ENCODE results near the gene SORCS3.

Gene SORCS3

DNA sequence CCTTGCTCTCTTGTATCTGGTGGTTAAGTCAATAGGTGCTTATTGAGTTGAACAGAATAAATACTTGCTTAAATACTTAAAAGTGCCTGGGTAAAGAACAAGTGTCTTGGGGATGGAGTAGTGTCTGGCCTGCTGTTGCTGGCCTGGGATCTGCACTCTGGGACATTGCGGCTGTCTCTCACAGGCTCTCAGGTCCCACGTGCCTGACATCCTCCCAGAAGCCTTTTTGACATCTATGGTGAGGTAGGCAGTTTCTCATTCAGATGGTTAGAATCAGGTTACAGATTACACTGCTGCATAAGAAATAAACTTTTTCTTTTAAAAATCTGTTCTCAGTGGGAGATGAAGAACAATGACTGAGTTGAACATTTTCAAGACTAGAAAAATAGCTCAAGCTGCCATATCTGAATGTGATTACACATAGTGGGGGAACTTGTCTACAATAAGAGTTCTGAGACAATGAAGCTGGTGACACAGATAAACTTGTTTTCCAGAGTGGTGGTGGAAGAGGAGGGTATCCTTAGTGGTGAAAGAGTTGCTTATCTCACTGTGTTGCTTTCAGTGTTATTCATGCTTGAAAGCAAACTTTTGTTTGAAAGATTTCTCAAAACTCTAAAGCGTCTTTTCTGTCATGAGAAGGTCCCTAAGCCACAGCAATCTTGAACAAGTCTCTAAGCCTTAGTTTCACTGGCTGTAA, 9.7 kb downstream of the SORCS3 start:
- no peaks in the 10 kb centered on the region for H3K79me2 ChIP-seq (ENCODE audit: insufficient read depth, low read length)
- H3K4me3 ChIP-seq (ENCODE audit: insufficient read depth, low read length, poor library complexity, severe bottlenecking), result no peak overlapping the region
- H3K27me3 ChIP-seq (ENCODE audit: low read length), result no peaks in the 10 kb centered on the region

DNA sequence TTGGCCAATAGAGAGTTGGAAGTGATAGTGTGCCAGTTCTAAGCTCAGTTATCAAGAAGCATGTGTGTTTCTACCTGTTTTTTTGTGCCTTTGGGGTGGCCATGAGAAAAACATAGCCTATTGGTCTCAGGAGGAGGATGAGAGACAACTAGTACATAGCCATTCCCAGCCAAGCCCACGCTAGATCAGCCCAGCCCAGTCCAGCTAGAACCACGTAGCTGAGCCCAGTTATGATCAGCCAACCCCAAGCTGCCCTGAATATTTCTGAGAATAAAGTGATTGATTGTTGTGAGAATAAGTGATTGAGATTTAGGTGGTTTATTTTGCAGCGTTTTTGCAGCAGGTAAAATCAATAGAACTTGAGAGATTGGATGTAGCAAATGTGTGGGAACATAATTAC, 15.9 kb downstream of the SORCS3 start:
- no peak overlapping the region for H3K4me3 ChIP-seq (ENCODE audit: insufficient read depth, low read length, poor library complexity, severe bottlenecking)
- no peaks in the 10 kb centered on the region for H3K9me2 ChIP-seq (replicated peaks; ENCODE audit: insufficient read depth, low read length)
- H3F3A ChIP-seq (ENCODE audit: insufficient read depth), result no peaks in the 10 kb centered on the region
- no peaks in the 10 kb centered on the region for H3K27me3 ChIP-seq (ENCODE audit: low read length)
- TF ChIP-seq, protein P1, sequence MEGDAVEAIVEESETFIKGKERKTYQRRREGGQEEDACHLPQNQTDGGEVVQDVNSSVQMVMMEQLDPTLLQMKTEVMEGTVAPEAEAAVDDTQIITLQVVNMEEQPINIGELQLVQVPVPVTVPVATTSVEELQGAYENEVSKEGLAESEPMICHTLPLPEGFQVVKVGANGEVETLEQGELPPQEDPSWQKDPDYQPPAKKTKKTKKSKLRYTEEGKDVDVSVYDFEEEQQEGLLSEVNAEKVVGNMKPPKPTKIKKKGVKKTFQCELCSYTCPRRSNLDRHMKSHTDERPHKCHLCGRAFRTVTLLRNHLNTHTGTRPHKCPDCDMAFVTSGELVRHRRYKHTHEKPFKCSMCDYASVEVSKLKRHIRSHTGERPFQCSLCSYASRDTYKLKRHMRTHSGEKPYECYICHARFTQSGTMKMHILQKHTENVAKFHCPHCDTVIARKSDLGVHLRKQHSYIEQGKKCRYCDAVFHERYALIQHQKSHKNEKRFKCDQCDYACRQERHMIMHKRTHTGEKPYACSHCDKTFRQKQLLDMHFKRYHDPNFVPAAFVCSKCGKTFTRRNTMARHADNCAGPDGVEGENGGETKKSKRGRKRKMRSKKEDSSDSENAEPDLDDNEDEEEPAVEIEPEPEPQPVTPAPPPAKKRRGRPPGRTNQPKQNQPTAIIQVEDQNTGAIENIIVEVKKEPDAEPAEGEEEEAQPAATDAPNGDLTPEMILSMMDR (IDR thresholded peaks at IDR 0.05; ENCODE audit: insufficient read depth, low read length, poor library complexity, severe bottlenecking), result no peak
- no peak for TF ChIP-seq EZH2phosphoT487 (conservative IDR thresholded peaks at IDR 0.05; ENCODE audit: low read length)
- H3K79me2 ChIP-seq (ENCODE audit: insufficient read depth, low read length), result no peaks in the 10 kb centered on the region
- H2AFZ ChIP-seq (ENCODE audit: low read depth, low read length, severe bottlenecking), result no peak overlapping the region
- H3K9ac ChIP-seq (ENCODE audit: low read length), result no peak overlapping the region
- no peaks in the 10 kb centered on the region for H3K9me3 ChIP-seq (ENCODE audit: insufficient read depth, low read length)
- H4K20me1 ChIP-seq (ENCODE audit: low read depth, low read length), result no peaks in the 10 kb centered on the region
- no peak overlapping the region for H3K4me2 ChIP-seq (ENCODE audit: low read depth, low read length, poor library complexity, severe bottlenecking)
- no peak overlapping the region for H3K27ac ChIP-seq (ENCODE audit: low read depth, low read length)
- H3K36me3 ChIP-seq (ENCODE audit: low read length), result no peaks in the 10 kb centered on the region

More for the DNA sequence above, 9.7 kb downstream of the SORCS3 start:
- Histone ChIP-seq H3K9me2 (replicated peaks; ENCODE audit: insufficient read depth, low read length) (no peaks in the 10 kb centered on the region), H3K4me2 (ENCODE audit: low read depth, low read length, poor library complexity, severe bottlenecking) (no peak overlapping the region), H3F3A (ENCODE audit: insufficient read depth) (no peaks in the 10 kb centered on the region), H3K27ac (ENCODE audit: low read depth, low read length) (no peak overlapping the region), H3K9me3 (ENCODE audit: insufficient read depth, low read length) (no peaks in the 10 kb centered on the region), H2AFZ (ENCODE audit: low read depth, low read length, severe bottlenecking) (no peak overlapping the region), H3K36me3 (ENCODE audit: low read length) (no peaks in the 10 kb centered on the region), H3K9ac (ENCODE audit: low read length) (no peak overlapping the region), H4K20me1 (ENCODE audit: low read depth, low read length) (no peaks in the 10 kb centered on the region)
- TF ChIP-seq EZH2phosphoT487 (conservative IDR thresholded peaks at IDR 0.05; ENCODE audit: low read length), result no peak
- TF ChIP-seq, protein P1 (IDR thresholded peaks at IDR 0.05; ENCODE audit: insufficient read depth, low read length, poor library complexity, severe bottlenecking), result no peak

DNA sequence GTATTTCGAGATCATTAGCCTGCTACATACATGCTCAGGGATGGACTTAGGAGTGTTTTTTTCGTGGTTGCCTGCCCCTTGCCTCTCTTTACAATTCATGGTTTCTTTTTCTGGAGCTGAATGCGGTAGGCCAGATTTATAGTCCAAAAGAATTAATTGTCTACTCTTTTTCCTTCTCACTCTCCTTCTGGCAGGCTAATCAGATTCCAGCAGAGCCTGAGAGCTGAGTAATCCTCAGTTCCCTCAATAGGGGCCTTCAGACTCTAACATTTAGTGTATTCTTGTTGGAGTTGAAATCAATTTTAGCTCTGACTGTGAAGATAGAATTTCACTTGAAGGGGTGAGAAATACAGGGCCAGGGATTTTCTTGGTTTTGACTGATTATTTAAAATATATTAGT, 16.4 kb downstream of the SORCS3 start:
- Histone ChIP-seq H3F3A (ENCODE audit: insufficient read depth) (no peaks in the 10 kb centered on the region), H2AFZ (ENCODE audit: low read depth, low read length, severe bottlenecking) (no peak overlapping the region), H3K27me3 (ENCODE audit: low read length) (no peaks in the 10 kb centered on the region), H3K27ac (ENCODE audit: low read depth, low read length) (no peak overlapping the region), H3K79me2 (ENCODE audit: insufficient read depth, low read length) (no peaks in the 10 kb centered on the region), H3K36me3 (ENCODE audit: low read length) (no peaks in the 10 kb centered on the region), H3K9me3 (ENCODE audit: insufficient read depth, low read length) (no peaks in the 10 kb centered on the region), H3K9me2 (replicated peaks; ENCODE audit: insufficient read depth, low read length) (no peaks in the 10 kb centered on the region), H4K20me1 (ENCODE audit: low read depth, low read length) (no peaks in the 10 kb centered on the region), H3K4me2 (ENCODE audit: low read depth, low read length, poor library complexity, severe bottlenecking) (no peak overlapping the region), H3K9ac (ENCODE audit: low read length) (no peak overlapping the region), H3K4me3 (ENCODE audit: insufficient read depth, low read length, poor library complexity, severe bottlenecking) (no peak overlapping the region)
- TF ChIP-seq, protein P1 (IDR thresholded peaks at IDR 0.05; ENCODE audit: insufficient read depth, low read length, poor library complexity, severe bottlenecking), result no peak
- no peak for TF ChIP-seq EZH2phosphoT487 (conservative IDR thresholded peaks at IDR 0.05; ENCODE audit: low read length)
